Endodermal cell (in vitro differentiated cells): ENCODE results near the gene MYCN. TPM values are rescaled to one million over a fixed set of nuclear protein-coding genes. Genes with fewer than 3 reads are reported as not detected.

ENCODE experiments used
- DNase-seq: peaks from one replicate; pipeline ENCODE4 v3.0.0-alpha.2; 2017
- H3K27ac ChIP-seq: 2 replicates; pipeline ENCODE4 v1.5.1; 2013; ENCODE audit warnings: mild to moderate bottlenecking, low read depth, low read length, moderate library complexity
- H3K27me3 ChIP-seq: 2 replicates; pipeline ENCODE4 v1.6.1; 2013; ENCODE audit warnings: mild to moderate bottlenecking, low read length, moderate library complexity; ENCODE audit not compliant: insufficient read depth, control insufficient read depth, poor library complexity, severe bottlenecking
- H3K36me3 ChIP-seq: 2 replicates; pipeline ENCODE4 v1.7.0; 2013; ENCODE audit warnings: mild to moderate bottlenecking, low read length, moderate library complexity; ENCODE audit not compliant: control insufficient read depth, insufficient read depth
- H3K4me1 ChIP-seq: one replicate; pipeline ENCODE4 v1.7.0; 2013; ENCODE audit warnings: low read length; ENCODE audit not compliant: control insufficient read depth, insufficient read depth
- H3K4me3 ChIP-seq: 2 replicates; pipeline ENCODE4 v1.5.1; 2013; ENCODE audit warnings: mild to moderate bottlenecking, low read length, moderate library complexity
- H3K9ac ChIP-seq: 2 replicates; pipeline ENCODE4 v1.6.1; 2013; ENCODE audit warnings: mild to moderate bottlenecking, low read length, moderate library complexity; ENCODE audit not compliant: poor library complexity, severe bottlenecking; ENCODE audit errors: extremely low read depth
- H3K9me3 ChIP-seq: 2 replicates; pipeline ENCODE4 v1.6.1; 2013; ENCODE audit warnings: mild to moderate bottlenecking, low read length, moderate library complexity; ENCODE audit not compliant: control insufficient read depth
- H3K27ac Mint-ChIP-seq: 2 replicates; pipeline ENCODE4 v1.8.0; 2020; ENCODE audit warnings: mixed read lengths
- H3K27me3 Mint-ChIP-seq: 2 replicates; pipeline ENCODE4 v1.8.0; 2021; ENCODE audit warnings: mild to moderate bottlenecking, mixed read lengths; ENCODE audit not compliant: insufficient read depth
- H3K36me3 Mint-ChIP-seq: 2 replicates; pipeline ENCODE4 v1.8.0; 2020; ENCODE audit warnings: low read depth, mixed read lengths
- H3K4me1 Mint-ChIP-seq: 2 replicates; pipeline ENCODE4 v1.8.0; 2020; ENCODE audit warnings: mixed read lengths
- H3K4me3 Mint-ChIP-seq: 2 replicates; pipeline ENCODE4 v1.8.0; 2020; ENCODE audit warnings: mild to moderate bottlenecking, moderate library complexity, mixed read lengths
- H3K9me3 Mint-ChIP-seq: 2 replicates; pipeline ENCODE4 v1.8.0; 2020; ENCODE audit warnings: mild to moderate bottlenecking, mixed read lengths
- CTCF ChIP-seq: fragments of 200-600 bp; sonication (generic); conservative IDR thresholded peaks from 2 replicates; pipeline ENCODE4 v1.5.0; 2021; ENCODE audit warnings: antibody characterized with exemption, mild to moderate bottlenecking
- WGBS, 2 experiments: methylation state at CpG; one replicate each; pipeline versions ENCODE4 v1.1.5 to v1.1.7; 2013; ENCODE audit warnings: missing lambda C conversion rate in 2 of 2, mixed read lengths in 1 of 2; ENCODE audit not compliant: insufficient coverage in 1 of 2, insufficient read length in 1 of 2; 5-methylcytosine and 5-hydroxymethylcytosine counted together
- total RNA-seq, 2 donors: library from RNA; stranded (reverse); fragmentation: NEBNext Ultra II Directional in 1 of 2; extraction: Animal tissue kit (Norgen Biotek cat#: 25700) in 1 of 2; gene quantifications; 2 replicates in 1 of 2; 3 replicates in 1 of 2; pipeline ENCODE4 v1.2.1, GENCODE V29; 2021

Gene MYCN
- total RNA-seq, 2 donors from 2014 or later = 36.8 to 52.3 TPM

DNA sequence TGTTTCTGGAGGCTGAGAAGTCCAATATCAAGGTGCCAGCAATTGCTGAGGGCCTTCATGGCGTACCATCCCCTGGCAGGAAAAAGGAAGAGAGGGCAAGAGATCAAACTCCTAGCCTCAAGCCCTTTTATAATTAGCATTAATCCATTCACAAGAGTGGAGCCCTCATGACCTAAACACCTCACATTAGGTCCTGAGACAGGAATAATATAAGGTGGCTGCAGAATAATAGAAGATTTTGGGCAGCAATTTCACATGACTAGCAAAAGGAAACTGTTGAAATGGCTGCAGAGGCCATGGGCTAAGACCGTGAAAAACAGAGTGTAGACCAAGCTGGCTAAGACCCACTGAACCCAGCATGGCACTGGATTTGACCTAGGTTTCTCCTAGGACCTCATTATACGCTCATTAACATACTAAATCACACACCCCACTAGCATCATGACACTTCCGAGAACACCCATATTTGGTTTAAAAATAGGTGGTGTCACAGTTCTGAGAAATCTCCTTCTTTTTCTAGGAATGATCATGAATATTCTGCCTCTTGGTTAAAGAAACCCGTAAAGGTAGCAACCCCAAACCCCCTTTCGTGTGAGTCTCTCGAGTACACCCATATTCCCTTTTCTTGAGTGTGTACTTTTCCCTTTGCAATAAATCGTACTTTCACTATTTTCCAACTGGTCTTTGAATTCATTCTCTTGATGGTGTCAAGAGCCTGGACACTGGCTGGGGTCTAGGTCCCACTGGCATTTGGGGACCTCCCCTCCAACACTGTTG is 3.1 kb upstream of the MYCN start:
- Mint-ChIP-seq H3K36me3 (peaks cover 3% of the 10 kb centered on the region), H3K27ac (no peak overlapping the region), H3K9me3 (no peaks in the 10 kb centered on the region), H3K27me3 (peaks cover 10% of the 10 kb centered on the region), H3K4me1 (peaks cover 6% of the 10 kb centered on the region), H3K4me3 (no peak overlapping the region)
- Histone ChIP-seq H3K36me3 (no peaks in the 10 kb centered on the region), H3K27ac (no peak overlapping the region), H3K4me3 (no peak overlapping the region), H3K9me3 (no peaks in the 10 kb centered on the region), H3K9ac (no peak overlapping the region), H3K4me1 (no peaks in the 10 kb centered on the region), H3K27me3 (peaks cover 11% of the 10 kb centered on the region)
- WGBS, 2 experiments = 87 to 96% methylated on average over 5 to 8 of the region's 8 CpGs
- TF ChIP-seq CTCF = no peak
- no peak for DNase-seq

DNA sequence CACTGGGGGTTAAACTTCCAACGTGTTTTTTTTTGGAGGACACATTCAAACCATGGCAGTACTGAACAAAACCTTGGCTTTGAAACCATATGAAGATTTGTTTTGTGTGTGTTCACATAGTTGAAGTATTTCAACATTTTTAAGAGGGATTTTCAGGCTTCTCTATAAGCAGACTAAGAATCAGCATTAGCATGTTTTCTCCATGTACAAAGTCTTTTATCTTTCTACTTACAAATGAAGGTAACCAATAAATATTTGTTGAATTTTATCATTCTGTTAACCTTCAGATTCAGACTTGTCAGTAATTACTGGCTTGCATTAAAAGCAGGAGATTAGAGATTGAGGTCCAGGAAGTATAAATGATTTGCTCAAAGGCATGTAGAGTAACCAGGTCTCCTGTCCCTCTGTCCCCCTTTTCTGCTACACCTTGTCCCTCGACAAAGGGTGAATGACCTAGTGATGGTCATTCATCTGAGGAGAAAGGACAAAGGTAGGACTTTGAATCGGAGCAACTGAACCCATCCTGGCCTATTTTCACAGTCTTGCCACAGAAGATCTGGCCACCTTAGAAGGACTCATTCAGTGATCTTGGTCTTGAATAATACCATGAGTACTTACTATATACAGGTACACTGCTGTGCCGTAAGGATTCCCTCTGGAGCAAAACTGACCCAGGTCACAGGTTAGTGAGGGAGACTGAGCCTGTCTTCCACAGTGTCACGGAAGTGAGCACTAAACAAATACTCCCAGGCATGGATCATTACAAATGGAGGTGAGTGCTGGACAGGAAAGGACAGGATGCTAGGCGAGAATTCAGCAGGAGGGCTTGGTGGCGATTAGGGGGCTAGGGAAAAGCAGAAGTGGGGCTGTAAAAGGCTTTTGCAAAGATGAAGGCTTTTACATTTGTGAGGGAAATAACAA is 2.2 kb upstream of the MYCN start:
- Histone ChIP-seq H3K4me3 (no peak overlapping the region), H3K9me3 (no peaks in the 10 kb centered on the region), H3K27me3 (peaks cover 11% of the 10 kb centered on the region), H3K9ac (no peak overlapping the region), H3K36me3 (no peaks in the 10 kb centered on the region), H3K4me1 (no peaks in the 10 kb centered on the region), H3K27ac (no peak overlapping the region)
- Mint-ChIP-seq H3K9me3 (no peaks in the 10 kb centered on the region), H3K4me1 (peaks cover 6% of the 10 kb centered on the region), H3K36me3 (peaks cover 8% of the 10 kb centered on the region), H3K27ac (no peak overlapping the region), H3K27me3 (peaks cover 10% of the 10 kb centered on the region), H3K4me3 (no peak overlapping the region)
- WGBS, 2 experiments = 75 to 82% methylated on average over 5 to 7 of the region's 7 CpGs
- peak; percentile 56 for DNase-seq
- TF ChIP-seq CTCF = no peak

GRCh38 chr2:15938803-15939555 is 1.4 kb upstream of the MYCN start:
- Histone ChIP-seq H3K9me3 (no peaks in the 10 kb centered on the region), H3K4me3 (peak overlapping the region; percentile 87), H3K36me3 (no peaks in the 10 kb centered on the region), H3K4me1 (no peaks in the 10 kb centered on the region), H3K9ac (no peak overlapping the region), H3K27ac (no peak overlapping the region), H3K27me3 (peaks cover 11% of the 10 kb centered on the region)
- peak overlapping the region; percentile 97 for H3K4me3 Mint-ChIP-seq
- H3K9me3 Mint-ChIP-seq = no peaks in the 10 kb centered on the region
- DNase-seq = peak; percentile 67
- no peak for TF ChIP-seq CTCF
- peaks cover 9% of the 10 kb centered on the region for H3K4me1 Mint-ChIP-seq
- H3K36me3 Mint-ChIP-seq = peaks cover 11% of the 10 kb centered on the region
- 46 to 57% methylated on average over 4 to 6 of the region's 8 CpGs for WGBS, 2 experiments
- no peak overlapping the region for H3K27ac Mint-ChIP-seq
- H3K27me3 Mint-ChIP-seq = peaks cover 10% of the 10 kb centered on the region
